BLaER1 treated with 17β-estradiol and CSF1 and Interleukin-3, amounts not matched to agents 10 nM and 100 nM (cell line): Measurements from ENCODE around the gene RAB15.

ENCODE experiments used
- H3K27ac ChIP-seq, 11 experiments: shearing (Covaris generic); formaldehyde crosslinking; 2 replicates each; pipeline ENCODE4 v1.8.1; 2022
- H3K27me3 ChIP-seq, 11 experiments: shearing (Covaris generic); formaldehyde crosslinking; 2 replicates each; pipeline ENCODE4 v1.8.1; 2022
- H3K36me3 ChIP-seq, 11 experiments: shearing (Covaris generic); formaldehyde crosslinking; 2 replicates each; pipeline ENCODE4 v1.8.1; 2022
- H3K4me1 ChIP-seq, 10 experiments: shearing (Covaris generic); formaldehyde crosslinking; 2 replicates each; pipeline ENCODE4 v1.8.1; 2022
- H3K4me2 ChIP-seq, 11 experiments: shearing (Covaris generic); formaldehyde crosslinking; 2 replicates each; pipeline ENCODE4 v1.8.1; 2022
- H3K4me3 ChIP-seq, 10 experiments: shearing (Covaris generic); formaldehyde crosslinking; 2 replicates each; pipeline ENCODE4 v1.8.1; 2022
- H3K9ac ChIP-seq, 11 experiments: shearing (Covaris generic); formaldehyde crosslinking; 2 replicates each; pipeline ENCODE4 v1.8.1; 2022
- H3K9me3 ChIP-seq, 11 experiments: shearing (Covaris generic); formaldehyde crosslinking; replicated peaks in 1 of 11; 2 replicates each; pipeline ENCODE4 v1.8.1; 2022
- H4K20me1 ChIP-seq, 11 experiments: shearing (Covaris generic); formaldehyde crosslinking; 2 replicates each; pipeline ENCODE4 v1.8.1; 2022
- Cebpa-rat ChIP-seq, 11 experiments: shearing (Covaris generic); IDR thresholded peaks; 2 replicates each; pipeline ENCODE4 v1.8.1; 2022

RAB15 gene

GRCh38 chr14:64942531-64943111, 29.5 kb downstream of the RAB15 start, which contains the start of gene GPX2:
TSS of gene GPX2 (minus strand) at chr14:64942745. CDS start at chr14:64942726, 19 bp downstream.
- Histone ChIP-seq H3K4me3 (no peak within 1 kb of the TSS), H3K36me3 (peaks cover 61 to 95% (median 81%) of the 10 kb centered on the region in 11 experiments), H3K4me1 (peaks cover 15 to 28% (median 22%) of the 10 kb centered on the region in 10 experiments), H3K9ac (no peak within 1 kb of the TSS), H3K4me2 (peak within 1 kb of the TSS; percentile 21 to 72 (median 52); a peak in 21 of 22 replicates), H3K9me3 (no peaks in the 10 kb centered on the region), H4K20me1 (peaks cover 1 to 73% (median 41%) of the 10 kb centered on the region in 11 experiments; a peak in 17 of 22 replicates), H3K27ac (no peak within 1 kb of the TSS), H3K27me3 (no peaks in the 10 kb centered on the region)
- no peak for TF ChIP-seq Cebpa-rat (IDR thresholded peaks at IDR 0.05)

- Histone ChIP-seq H3K27me3 (no peaks in the 10 kb centered on the region), H3K9ac (no peak overlapping the region), H3K9me3 (no peaks in the 10 kb centered on the region), H3K27ac (no peak overlapping the region), H3K4me1 (peaks cover 16 to 31% (median 24%) of the 10 kb centered on the region in 10 experiments), H3K4me2 (no peak overlapping the region), H3K36me3 (peaks cover 60 to 93% (median 75%) of the 10 kb centered on the region in 11 experiments), H3K4me3 (no peak overlapping the region), H4K20me1 (peaks cover 6 to 85% (median 61%) of the 10 kb centered on the region in 11 experiments; a peak in 17 of 22 replicates)
- no peak for TF ChIP-seq Cebpa-rat (IDR thresholded peaks at IDR 0.05)
Observed at GRCh38 chr14:64940336-64940910, 31.7 kb downstream of the RAB15 start.

DNA sequence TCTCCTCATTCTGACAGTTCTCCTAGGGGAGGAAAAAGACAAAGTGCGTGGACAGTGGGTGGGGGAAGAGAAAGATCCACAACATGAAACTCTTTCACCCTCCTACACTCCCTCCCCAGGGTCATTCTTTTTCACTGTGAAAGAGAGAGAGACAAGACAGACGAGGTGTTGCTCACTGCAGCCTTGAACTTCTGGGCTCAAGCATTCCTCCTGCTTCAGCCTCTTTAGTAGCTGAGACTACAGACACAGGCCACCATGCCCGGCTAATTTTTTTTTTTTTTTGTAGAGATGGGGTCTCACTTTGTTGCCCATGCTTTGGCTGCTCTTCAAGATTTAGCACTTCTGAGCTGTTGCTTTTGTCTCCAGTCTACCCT, 32.3 kb downstream of the RAB15 start:
- Histone ChIP-seq H3K27me3 (no peaks in the 10 kb centered on the region), H3K36me3 (peaks cover 59 to 93% (median 74%) of the 10 kb centered on the region in 11 experiments), H4K20me1 (peaks cover 6 to 90% (median 61%) of the 10 kb centered on the region in 11 experiments; a peak in 17 of 22 replicates), H3K27ac (no peak overlapping the region), H3K4me2 (no peak overlapping the region), H3K9me3 (no peaks in the 10 kb centered on the region), H3K4me1 (peaks cover 16 to 35% (median 25%) of the 10 kb centered on the region in 10 experiments), H3K4me3 (no peak overlapping the region), H3K9ac (no peak overlapping the region)
- TF ChIP-seq Cebpa-rat (IDR thresholded peaks at IDR 0.05) = no peak

DNA sequence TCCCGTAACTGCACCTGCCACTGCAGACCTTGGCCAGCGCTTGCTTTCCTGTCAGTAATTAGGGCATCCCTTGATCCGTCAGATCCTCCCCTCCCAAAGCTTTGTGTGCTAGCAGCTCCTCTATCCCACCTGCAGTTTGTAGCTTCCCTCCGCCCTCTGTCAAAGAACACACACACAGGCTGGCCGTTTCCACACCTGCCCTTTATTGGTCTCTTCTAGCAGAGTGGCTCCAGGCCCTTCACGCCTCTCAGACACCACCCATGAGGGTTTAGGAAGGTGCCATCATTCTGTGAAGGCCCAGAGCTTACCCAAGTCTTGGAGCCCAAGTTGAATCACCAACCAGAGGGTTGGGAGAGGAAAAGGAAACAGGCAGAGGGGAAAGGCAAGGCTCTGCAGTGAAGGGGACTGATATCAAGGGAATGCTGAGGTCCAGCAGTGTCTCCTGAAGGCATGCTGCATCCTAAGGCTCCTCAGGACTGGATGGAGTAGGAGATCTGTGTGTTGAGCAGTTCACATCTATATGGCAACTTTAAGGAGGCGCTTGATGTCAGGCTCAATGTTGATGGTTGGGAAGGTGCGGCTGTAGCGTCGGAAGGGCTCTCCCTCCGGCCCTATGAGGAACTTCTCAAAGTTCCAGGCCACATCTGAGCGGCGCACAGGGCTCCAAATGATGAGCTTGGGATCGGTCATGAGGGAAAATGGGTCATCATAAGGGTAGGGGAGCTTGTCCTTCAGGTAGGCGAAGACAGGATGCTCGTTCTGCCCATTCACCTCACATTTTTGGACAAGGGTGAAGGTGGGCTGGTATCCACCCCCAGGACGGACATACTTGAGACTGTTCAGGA, 32.9 kb downstream of the RAB15 start:
- no peak overlapping the region for H3K9ac ChIP-seq
- no peak overlapping the region for H3K4me2 ChIP-seq
- H3K27ac ChIP-seq = no peak overlapping the region
- H3K4me3 ChIP-seq = no peak overlapping the region
- H3K36me3 ChIP-seq = peaks cover 58 to 93% (median 76%) of the 10 kb centered on the region in 11 experiments
- H4K20me1 ChIP-seq = peaks cover 6 to 91% (median 61%) of the 10 kb centered on the region in 11 experiments; a peak in 17 of 22 replicates
- no peaks in the 10 kb centered on the region for H3K9me3 ChIP-seq
- peaks cover 12 to 38% (median 23%) of the 10 kb centered on the region in 10 experiments for H3K4me1 ChIP-seq
- TF ChIP-seq Cebpa-rat (IDR thresholded peaks at IDR 0.05) = no peak
- no peaks in the 10 kb centered on the region for H3K27me3 ChIP-seq

DNA sequence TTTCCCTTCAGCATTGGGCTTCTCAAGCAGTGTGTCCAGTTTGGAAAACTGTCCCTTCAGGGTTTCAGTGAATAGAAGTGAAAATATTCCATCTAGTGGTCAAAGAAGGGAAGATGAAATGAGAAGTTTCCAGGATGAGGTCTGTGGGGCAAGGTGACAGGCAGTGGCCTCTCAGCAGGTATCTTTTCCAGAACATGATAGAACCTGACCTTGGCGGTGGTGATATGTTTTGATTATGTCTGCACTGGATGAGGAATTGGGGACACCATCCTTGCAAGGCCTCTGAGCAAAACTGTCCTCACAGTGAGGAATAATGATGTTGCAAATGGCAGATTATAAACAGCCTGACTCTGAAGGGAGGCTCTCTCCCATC, 34.3 kb downstream of the RAB15 start:
- Histone ChIP-seq H4K20me1 (peaks cover 6 to 94% (median 50%) of the 10 kb centered on the region in 11 experiments; a peak in 17 of 22 replicates), H3K4me2 (no peak overlapping the region), H3K4me3 (no peak overlapping the region), H3K9ac (no peak overlapping the region), H3K27ac (no peak overlapping the region), H3K27me3 (no peaks in the 10 kb centered on the region), H3K4me1 (peaks cover 0 to 27% (median 9%) of the 10 kb centered on the region in 10 experiments; a peak in 15 of 20 replicates), H3K9me3 (no peaks in the 10 kb centered on the region), H3K36me3 (peaks cover 71 to 99% (median 81%) of the 10 kb centered on the region in 11 experiments)
- no peak for TF ChIP-seq Cebpa-rat (IDR thresholded peaks at IDR 0.05)

- no peaks in the 10 kb centered on the region for H3K27me3 ChIP-seq
- H3K4me3 ChIP-seq = no peak overlapping the region
- peaks cover 0 to 22% (median 5%) of the 10 kb centered on the region in 10 experiments; a peak in 11 of 20 replicates for H3K4me1 ChIP-seq
- peaks cover 75 to 100% (median 86%) of the 10 kb centered on the region in 11 experiments for H3K36me3 ChIP-seq
- TF ChIP-seq Cebpa-rat (IDR thresholded peaks at IDR 0.05) = no peak
- no peak overlapping the region for H3K27ac ChIP-seq
- no peak overlapping the region for H3K9ac ChIP-seq
- H3K9me3 ChIP-seq = no peaks in the 10 kb centered on the region
- H4K20me1 ChIP-seq = peaks cover 6 to 93% (median 49%) of the 10 kb centered on the region in 11 experiments; a peak in 17 of 22 replicates
- no peak overlapping the region for H3K4me2 ChIP-seq
Observed at GRCh38 chr14:64937171-64937820, 34.8 kb downstream of the RAB15 start.

DNA sequence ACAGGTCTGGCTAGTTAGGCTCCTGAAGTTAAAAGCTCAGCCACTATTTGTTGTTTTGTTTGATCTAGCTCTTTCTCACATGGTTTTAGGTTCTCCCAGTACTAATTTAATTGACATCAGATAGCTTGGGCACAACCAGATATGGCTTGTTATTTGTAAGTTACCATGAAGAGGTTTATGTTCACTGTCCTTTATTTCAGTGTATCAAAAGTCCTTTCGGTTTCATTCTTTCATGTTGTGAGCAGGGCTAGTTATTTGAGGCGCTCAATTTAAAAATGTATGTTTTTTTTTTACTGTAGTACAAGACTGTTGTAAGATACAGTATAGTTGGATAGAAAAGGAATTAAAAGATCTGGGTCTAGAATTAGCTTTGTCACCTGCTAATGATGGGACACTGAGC, 36.6 kb downstream of the RAB15 start:
- Histone ChIP-seq H3K4me2 (no peak overlapping the region; a peak in 1 of 22 replicates), H3K4me3 (no peak overlapping the region), H3K36me3 (peaks cover 79 to 100% (median 92%) of the 10 kb centered on the region in 11 experiments), H3K4me1 (peaks cover 0 to 22% (median 5%) of the 10 kb centered on the region in 10 experiments; a peak in 8 of 20 replicates), H3K9ac (no peak overlapping the region), H4K20me1 (peaks cover 6 to 94% (median 45%) of the 10 kb centered on the region in 11 experiments; a peak in 17 of 22 replicates), H3K27me3 (no peaks in the 10 kb centered on the region), H3K9me3 (no peaks in the 10 kb centered on the region), H3K27ac (no peak overlapping the region)
- TF ChIP-seq Cebpa-rat (IDR thresholded peaks at IDR 0.05) = no peak

GRCh38 chr14:64934338-64934929, 37.7 kb downstream of the RAB15 start:
- H4K20me1 ChIP-seq = peaks cover 6 to 93% (median 42%) of the 10 kb centered on the region in 11 experiments; a peak in 17 of 22 replicates
- peaks cover 83 to 100% (median 92%) of the 10 kb centered on the region in 11 experiments for H3K36me3 ChIP-seq
- no peaks in the 10 kb centered on the region for H3K9me3 ChIP-seq
- H3K27me3 ChIP-seq = no peaks in the 10 kb centered on the region
- H3K27ac ChIP-seq = no peak overlapping the region
- H3K9ac ChIP-seq = no peak overlapping the region
- no peak overlapping the region for H3K4me3 ChIP-seq
- TF ChIP-seq Cebpa-rat (IDR thresholded peaks at IDR 0.05) = no peak
- peaks cover 0 to 22% (median 5%) of the 10 kb centered on the region in 10 experiments; a peak in 8 of 20 replicates for H3K4me1 ChIP-seq
- H3K4me2 ChIP-seq = no peak overlapping the region
